ENCODE measurements around the gene KRTAP10-2. TPM values are rescaled to one million over a fixed set of nuclear protein-coding genes. Genes with fewer than 3 reads are reported as not detected.

The KRTAP10-2 gene
- total RNA-seq, 1 experiment from 2014 or later = not detected

- Histone ChIP-seq H3F3A (ENCODE audit: insufficient read depth, low read depth) (no peaks in the 10 kb centered on the region), H3K36me3 (ENCODE audit: low read depth) (no peaks in the 10 kb centered on the region), H4K20me1 (ENCODE audit: insufficient read depth) (no peaks in the 10 kb centered on the region), H3K4me2 (no peak overlapping the region), H3K4me3 (no peak overlapping the region), H2AFZ (no peak overlapping the region), H3K27ac (no peak overlapping the region), H3K4me1 (replicated peaks; ENCODE audit: insufficient read depth) (no peaks in the 10 kb centered on the region), H3K27me3 (ENCODE audit: insufficient read depth, low read depth) (peaks cover 67% of the 10 kb centered on the region), H3K79me2 (ENCODE audit: low read depth) (no peaks in the 10 kb centered on the region), H3K9me2 (ENCODE audit: insufficient read depth) (no peaks in the 10 kb centered on the region), H3K9me3 (ENCODE audit: insufficient read depth, low read depth) (no peaks in the 10 kb centered on the region)
- no peak for DNase-seq
- intact Hi-C loops (cut with micrococcal nuclease; ENCODE audit: unreplicated experiment) = no loop called here
- BruUV-seq (replicated peaks) = no TSS peak
- TF ChIP-seq EZH2 (IDR thresholded peaks at IDR 0.05; ENCODE audit: low read depth) = no peak
- TF ChIP-seq CTCF (conservative IDR thresholded peaks at IDR 0.05) = no peak
- CTCF ChIA-PET = no interaction called here
- POLR2A ChIA-PET (ENCODE audit: unreplicated experiment) = no interaction called here
Observed at GRCh38 chr21:44557491-44558328, 6.4 kb upstream of the KRTAP10-2 start.

GRCh38 chr21:44556879-44557278 lies 5.6 kb upstream of the KRTAP10-2 start:
- Histone ChIP-seq H3K4me3 (no peak overlapping the region), H3K4me1 (replicated peaks; ENCODE audit: insufficient read depth) (no peaks in the 10 kb centered on the region), H3K36me3 (ENCODE audit: low read depth) (no peaks in the 10 kb centered on the region), H3F3A (ENCODE audit: insufficient read depth, low read depth) (no peaks in the 10 kb centered on the region), H3K79me2 (ENCODE audit: low read depth) (no peaks in the 10 kb centered on the region), H3K4me2 (no peak overlapping the region), H3K27me3 (ENCODE audit: insufficient read depth, low read depth) (peaks cover 71% of the 10 kb centered on the region), H2AFZ (no peak overlapping the region), H4K20me1 (ENCODE audit: insufficient read depth) (no peaks in the 10 kb centered on the region), H3K27ac (no peak overlapping the region), H3K9me3 (ENCODE audit: insufficient read depth, low read depth) (no peaks in the 10 kb centered on the region), H3K9me2 (ENCODE audit: insufficient read depth) (no peaks in the 10 kb centered on the region)
- ChIA-PET CTCF (no interaction called here), POLR2A (ENCODE audit: unreplicated experiment) (no interaction called here)
- TF ChIP-seq EZH2 (IDR thresholded peaks at IDR 0.05; ENCODE audit: low read depth) (0 out of 2 replicates have a peak, but pooled peaks have one; percentile 44), CTCF (conservative IDR thresholded peaks at IDR 0.05) (no peak)
- DNase-seq = no peak
- intact Hi-C loops (cut with micrococcal nuclease; ENCODE audit: unreplicated experiment) = no loop called here
- BruUV-seq (replicated peaks) = no TSS peak

- no peak overlapping the region for H2AFZ ChIP-seq
- POLR2A ChIA-PET (ENCODE audit: unreplicated experiment) = no interaction called here
- H3K4me3 ChIP-seq = no peak overlapping the region
- no peaks in the 10 kb centered on the region for H4K20me1 ChIP-seq (ENCODE audit: insufficient read depth)
- H3K4me2 ChIP-seq = no peak overlapping the region
- BruUV-seq (replicated peaks) = no TSS peak
- TF ChIP-seq CTCF (conservative IDR thresholded peaks at IDR 0.05) (no peak), EZH2 (IDR thresholded peaks at IDR 0.05; ENCODE audit: low read depth) (no peak)
- no peaks in the 10 kb centered on the region for H3K9me3 ChIP-seq (ENCODE audit: insufficient read depth, low read depth)
- no peaks in the 10 kb centered on the region for H3F3A ChIP-seq (ENCODE audit: insufficient read depth, low read depth)
- H3K36me3 ChIP-seq (ENCODE audit: low read depth) = no peaks in the 10 kb centered on the region
- intact Hi-C loops (cut with micrococcal nuclease; ENCODE audit: unreplicated experiment) = no loop called here
- H3K27me3 ChIP-seq (ENCODE audit: insufficient read depth, low read depth) = peaks cover 76% of the 10 kb centered on the region
- CTCF ChIA-PET = no interaction called here
- no peak for DNase-seq
- no peaks in the 10 kb centered on the region for H3K4me1 ChIP-seq (replicated peaks; ENCODE audit: insufficient read depth)
- H3K27ac ChIP-seq = no peak overlapping the region
- no peaks in the 10 kb centered on the region for H3K9me2 ChIP-seq (ENCODE audit: insufficient read depth)
- H3K79me2 ChIP-seq (ENCODE audit: low read depth) = no peaks in the 10 kb centered on the region
Observed at GRCh38 chr21:44555200-44555875, 4.0 kb upstream of the KRTAP10-2 start.
